SH-SY5Y (cell line): ENCODE results near the gene MET.

ENCODE experiments used
- GATA2 ChIP-seq: IDR thresholded peaks from 2 replicates; pipeline ENCODE4 v1.6.1; 2011; ENCODE audit warnings: mild to moderate bottlenecking, low read depth, low read length
- GATA3 ChIP-seq: IDR thresholded peaks from 2 replicates; pipeline ENCODE4 v1.6.1; 2011; ENCODE audit warnings: low read depth, mild to moderate bottlenecking, low read length, moderate library complexity

DNA sequence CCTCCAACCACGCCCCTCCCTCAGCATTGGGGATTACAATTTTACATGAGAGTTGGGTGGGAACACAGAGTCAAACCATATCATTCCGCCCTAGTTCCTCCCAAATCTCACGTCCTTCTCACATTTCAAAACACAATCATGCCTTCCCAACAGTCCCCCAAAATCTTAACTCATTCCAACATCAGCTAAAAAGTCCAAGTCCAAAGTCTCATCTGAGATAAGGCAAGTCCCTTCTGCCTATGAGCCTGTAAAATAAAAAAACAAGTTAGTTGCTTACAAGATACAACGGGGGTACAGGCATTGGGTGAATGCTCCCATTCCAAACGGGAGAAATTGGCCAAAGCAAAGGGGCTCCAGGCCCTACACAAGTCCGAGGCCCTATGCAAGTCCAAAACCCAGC is 112.7 kb downstream of the MET start:
- TF ChIP-seq GATA2 (no peak), GATA3 (no peak)
